WERI-Rb-1 (cell line): ENCODE data around the gene CAPN11.

Experiments
- DNase-seq: peaks from one replicate; pipeline ENCODE4 v3.0.0-alpha.2; 2020
- H3K27ac ChIP-seq: fragments of 250-450 bp; sonication (Bioruptor Pico); 2 replicates; pipeline ENCODE4 v1.5.1; 2020; ENCODE audit warnings: mild to moderate bottlenecking, moderate library complexity
- H3K27me3 ChIP-seq: fragments of 250-450 bp; sonication (Bioruptor Pico); 2 replicates; pipeline ENCODE4 v1.5.1; 2021; ENCODE audit warnings: mild to moderate bottlenecking, low read depth, moderate library complexity; ENCODE audit not compliant: insufficient read depth, severe bottlenecking
- H3K36me3 ChIP-seq: fragments of 250-450 bp; sonication (Bioruptor Pico); 2 replicates; pipeline ENCODE4 v1.5.1; 2020; ENCODE audit warnings: mild to moderate bottlenecking, moderate library complexity
- H3K4me3 ChIP-seq: 2 replicates; pipeline ENCODE4 v1.5.1; 2011; ENCODE audit warnings: low read depth, mild to moderate bottlenecking, control low read depth, low read length
- H3K9me3 ChIP-seq: fragments of 250-450 bp; sonication (Bioruptor Pico); 2 replicates; pipeline ENCODE4 v1.5.1; 2021; ENCODE audit warnings: mild to moderate bottlenecking, moderate library complexity; ENCODE audit not compliant: severe bottlenecking
- TF ChIP-seq, protein P1 (sequence below): IDR thresholded peaks from 2 replicates; pipeline ENCODE4 v1.5.1; 2011; ENCODE audit warnings: low read depth, mild to moderate bottlenecking, control low read depth, inconsistent platforms, low read length

The CAPN11 gene

DNA sequence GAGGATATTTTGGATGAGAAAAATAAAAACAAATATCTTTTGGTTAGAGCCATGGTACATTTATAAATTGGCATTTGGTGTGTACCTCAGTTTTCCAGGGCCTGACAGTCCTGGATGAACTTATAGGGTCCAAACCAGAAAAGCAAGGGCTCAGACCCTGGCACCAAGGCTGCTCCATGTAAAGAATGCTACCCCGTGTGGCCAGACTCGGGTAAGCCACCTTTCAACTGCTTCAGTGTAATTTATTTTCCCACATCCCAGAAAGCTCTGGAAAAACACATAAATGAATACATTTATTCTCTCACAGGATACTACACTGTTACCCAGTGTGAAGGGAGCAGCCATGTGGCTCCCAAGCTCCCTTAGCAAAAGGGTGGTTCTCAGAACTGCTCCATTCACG lies 45.2 kb upstream of the CAPN11 start:
- Histone ChIP-seq H3K9me3 (no peaks in the 10 kb centered on the region), H3K4me3 (no peak overlapping the region), H3K27me3 (no peaks in the 10 kb centered on the region), H3K36me3 (peaks cover 95% of the 10 kb centered on the region), H3K27ac (no peak overlapping the region)
- DNase-seq: no peak
- TF ChIP-seq, protein P1, sequence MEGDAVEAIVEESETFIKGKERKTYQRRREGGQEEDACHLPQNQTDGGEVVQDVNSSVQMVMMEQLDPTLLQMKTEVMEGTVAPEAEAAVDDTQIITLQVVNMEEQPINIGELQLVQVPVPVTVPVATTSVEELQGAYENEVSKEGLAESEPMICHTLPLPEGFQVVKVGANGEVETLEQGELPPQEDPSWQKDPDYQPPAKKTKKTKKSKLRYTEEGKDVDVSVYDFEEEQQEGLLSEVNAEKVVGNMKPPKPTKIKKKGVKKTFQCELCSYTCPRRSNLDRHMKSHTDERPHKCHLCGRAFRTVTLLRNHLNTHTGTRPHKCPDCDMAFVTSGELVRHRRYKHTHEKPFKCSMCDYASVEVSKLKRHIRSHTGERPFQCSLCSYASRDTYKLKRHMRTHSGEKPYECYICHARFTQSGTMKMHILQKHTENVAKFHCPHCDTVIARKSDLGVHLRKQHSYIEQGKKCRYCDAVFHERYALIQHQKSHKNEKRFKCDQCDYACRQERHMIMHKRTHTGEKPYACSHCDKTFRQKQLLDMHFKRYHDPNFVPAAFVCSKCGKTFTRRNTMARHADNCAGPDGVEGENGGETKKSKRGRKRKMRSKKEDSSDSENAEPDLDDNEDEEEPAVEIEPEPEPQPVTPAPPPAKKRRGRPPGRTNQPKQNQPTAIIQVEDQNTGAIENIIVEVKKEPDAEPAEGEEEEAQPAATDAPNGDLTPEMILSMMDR: peak; percentile 58

DNA sequence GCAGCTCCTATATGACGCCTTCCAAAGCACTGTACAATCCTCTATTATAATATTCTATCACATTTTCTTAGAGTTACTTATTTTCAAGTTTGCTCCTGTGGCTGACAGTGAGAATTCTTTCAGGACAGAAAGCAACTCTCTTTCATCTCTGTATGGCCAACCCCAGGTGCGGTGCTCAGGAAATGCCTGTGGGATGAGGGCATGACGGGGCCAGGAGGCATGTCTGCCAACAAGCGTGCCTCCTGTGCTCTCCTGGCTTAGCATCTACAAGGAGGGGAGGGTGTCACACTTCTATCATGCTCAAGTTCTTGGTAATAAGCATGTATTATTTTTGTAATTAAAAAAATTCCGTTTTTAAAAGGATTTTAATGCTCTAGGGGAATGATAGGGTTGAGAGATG lies 42.8 kb upstream of the CAPN11 start:
- no peak for DNase-seq
- Histone ChIP-seq H3K36me3 (peaks cover 90% of the 10 kb centered on the region), H3K27ac (no peak overlapping the region), H3K4me3 (no peak overlapping the region), H3K9me3 (no peaks in the 10 kb centered on the region), H3K27me3 (no peaks in the 10 kb centered on the region)
- TF ChIP-seq, protein P1: no peak

DNA sequence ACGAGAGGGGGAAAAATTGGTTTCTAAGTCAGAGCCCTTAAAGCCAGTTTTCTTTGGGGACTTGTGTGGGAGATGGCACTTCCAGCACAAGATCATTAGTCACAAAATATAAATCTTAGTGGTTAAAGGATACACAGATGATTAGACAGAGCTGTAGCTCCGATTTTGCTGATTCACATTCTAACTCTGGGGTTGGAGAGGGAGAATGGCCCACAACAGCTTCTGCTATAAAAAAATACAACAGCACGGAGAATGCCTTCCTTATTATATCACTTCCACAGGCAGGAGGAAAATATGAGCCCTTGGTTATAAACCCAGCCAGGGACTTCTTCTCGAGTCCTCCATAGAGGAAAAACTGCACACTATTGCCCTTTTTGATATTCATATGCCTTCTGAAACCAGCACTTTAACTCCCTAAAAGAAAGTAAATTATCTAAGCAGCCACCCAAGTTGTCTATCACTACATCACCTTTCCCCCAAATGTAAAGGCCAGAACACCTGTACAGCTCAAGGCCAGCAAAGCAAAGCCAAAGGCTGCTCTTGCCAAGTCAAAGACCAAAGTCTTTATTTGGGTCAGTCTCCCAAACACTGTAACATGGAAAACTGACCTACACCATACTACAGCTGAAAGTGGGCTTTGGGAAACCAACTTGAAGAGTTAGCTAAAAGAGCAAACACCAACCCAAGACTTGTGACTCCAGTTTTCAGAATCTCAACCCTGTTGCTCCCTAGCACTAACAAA lies 41.8 kb upstream of the CAPN11 start:
- no peak overlapping the region for H3K27ac ChIP-seq

DNA sequence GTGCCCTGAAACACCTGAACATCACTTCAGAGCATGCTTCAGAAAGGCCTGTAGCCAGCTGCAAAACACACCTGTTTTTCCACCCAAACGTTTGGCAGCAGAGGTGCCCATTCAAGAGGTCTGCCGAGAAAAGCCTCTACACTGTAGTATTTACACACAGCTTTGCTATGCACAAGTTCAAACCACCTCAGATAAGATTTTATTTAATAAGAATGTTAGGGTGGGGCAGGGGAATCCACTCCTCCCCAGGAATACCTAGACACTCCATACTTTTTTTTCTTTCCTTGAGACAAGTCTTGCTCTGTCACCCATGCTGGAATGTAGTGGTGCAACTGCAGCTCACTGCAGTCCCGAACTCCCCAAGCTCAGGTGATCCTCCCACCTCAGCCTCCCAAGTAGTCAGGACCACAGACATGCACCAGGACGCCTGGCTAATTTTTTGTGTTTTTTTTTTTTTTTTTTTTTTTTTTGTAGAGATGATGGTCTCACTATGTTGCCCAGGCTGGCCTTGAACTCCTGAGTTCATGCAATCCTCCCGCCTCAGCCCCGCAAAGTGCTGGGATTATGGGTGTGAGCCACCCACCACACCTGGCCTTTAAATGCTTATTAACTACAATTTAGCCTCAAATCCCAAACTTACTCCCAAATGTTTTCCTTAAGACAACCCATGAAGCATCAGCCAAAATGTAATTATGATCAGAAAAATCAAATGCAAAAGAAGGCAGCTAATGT lies 41.1 kb upstream of the CAPN11 start:
- Histone ChIP-seq H3K36me3 (peaks cover 75% of the 10 kb centered on the region), H3K9me3 (no peaks in the 10 kb centered on the region), H3K4me3 (no peak overlapping the region), H3K27me3 (no peaks in the 10 kb centered on the region), H3K27ac (no peak overlapping the region)
- TF ChIP-seq, protein P1: no peak
- DNase-seq: no peak

More for the DNA sequence above, 41.8 kb upstream of the CAPN11 start:
- Histone ChIP-seq H3K9me3 (no peaks in the 10 kb centered on the region), H3K4me3 (no peak overlapping the region), H3K27me3 (no peaks in the 10 kb centered on the region), H3K36me3 (peaks cover 83% of the 10 kb centered on the region)
- TF ChIP-seq, protein P1: no peak
- no peak for DNase-seq

DNA sequence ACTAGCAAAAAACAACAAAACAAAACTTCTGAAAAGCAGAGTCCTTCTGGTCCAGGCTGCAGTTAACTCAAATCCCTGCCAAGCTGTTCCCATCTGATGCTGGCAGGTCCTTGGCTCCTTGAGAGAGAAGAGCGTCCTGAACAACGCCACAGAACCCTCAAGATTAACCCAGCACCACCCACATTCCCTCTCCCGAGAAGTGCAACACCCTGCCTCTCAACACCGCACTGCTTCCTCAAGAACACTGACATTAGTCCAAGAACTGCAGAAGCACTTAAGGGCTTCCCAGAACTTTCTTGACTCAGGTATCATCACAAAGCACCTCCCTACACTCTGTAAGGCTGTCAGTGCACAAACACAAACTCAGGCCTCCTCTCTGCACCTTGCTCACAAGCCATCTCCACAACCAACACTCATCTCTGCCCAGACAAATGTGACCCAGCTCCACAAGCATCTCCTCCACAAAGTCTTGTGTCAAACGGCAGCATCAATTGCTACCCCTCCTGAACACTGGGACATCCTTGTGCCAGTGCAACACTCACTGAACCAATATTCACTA lies 38.8 kb upstream of the CAPN11 start:
- Histone ChIP-seq H3K4me3 (no peak overlapping the region), H3K36me3 (peaks cover 70% of the 10 kb centered on the region), H3K27ac (no peak overlapping the region), H3K9me3 (no peaks in the 10 kb centered on the region), H3K27me3 (no peaks in the 10 kb centered on the region)
- TF ChIP-seq, protein P1: no peak
- peak; percentile 5 for DNase-seq
